SK-N-DZ (cell line): Measurements from ENCODE around the gene ARHGAP25. TPM values are rescaled to one million over a fixed set of nuclear protein-coding genes. Genes with fewer than 3 reads are reported as not detected.

Experiments
- DNase-seq: peaks from one replicate; pipeline ENCODE4 v3.0.0-alpha.2; 2015; ENCODE audit warnings: low spot score
- polyA plus RNA-seq, 2 experiments: library from polyadenylated mRNA; depleted of rRNA; stranded (reverse); fragments of >200 nt; gene quantifications; 2 replicates each; pipeline ENCODE4 v1.2.3, GENCODE V29; 2014

The ARHGAP25 gene
- polyA plus RNA-seq (2014; cell fraction: cytosol; rRNA removed): 0.32 and 0.65 TPM in 2 replicates
- polyA plus RNA-seq (2014; cell fraction: nucleus; rRNA removed): 1.2 TPM in 1 of 2 replicates, not detected in the other

DNA sequence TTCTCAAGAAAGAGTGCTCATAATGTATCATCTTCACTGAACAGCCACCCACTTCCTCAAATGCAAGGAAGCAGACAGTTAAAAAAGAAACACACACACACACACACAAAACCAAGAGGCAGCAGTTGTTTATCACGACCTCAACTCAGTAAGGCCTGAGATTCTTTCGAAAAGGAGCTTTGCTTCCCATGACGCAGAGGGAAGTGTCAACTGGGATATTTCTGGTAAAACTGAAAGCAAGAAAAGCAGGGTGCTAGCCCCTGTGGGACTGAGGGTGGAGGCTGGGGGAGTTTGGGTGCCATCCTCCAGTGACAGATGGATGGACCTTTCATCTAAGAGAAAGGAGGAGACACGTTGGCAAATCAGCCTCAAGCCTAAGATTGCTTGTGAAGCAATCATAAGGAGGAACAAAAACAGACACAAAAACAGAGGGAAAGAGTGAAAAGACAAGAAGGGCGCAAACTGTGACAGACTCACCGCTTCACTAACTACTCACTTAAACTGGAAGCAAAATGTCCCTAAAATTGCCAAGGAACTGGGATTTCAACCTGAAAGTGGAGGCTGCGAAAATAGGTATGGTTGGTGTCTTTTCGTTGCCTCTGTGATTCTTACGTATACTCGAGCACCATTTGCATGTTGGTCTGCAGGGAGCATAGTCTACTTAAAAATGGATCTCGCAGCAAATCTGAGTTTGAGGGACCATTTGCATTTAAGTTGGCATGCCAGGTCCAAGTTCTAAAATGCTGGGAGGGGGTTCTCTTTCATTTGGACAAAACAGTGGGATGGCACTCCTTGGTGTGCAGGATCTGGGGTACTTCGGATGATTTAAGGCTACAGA is at the start of gene ARHGAP25:
Gene ARHGAP25 (plus strand): TSS at position 124 of the 838 bp plus-strand sequence. CDS start 389 bp downstream, at position 513.
- no peak for DNase-seq

DNA sequence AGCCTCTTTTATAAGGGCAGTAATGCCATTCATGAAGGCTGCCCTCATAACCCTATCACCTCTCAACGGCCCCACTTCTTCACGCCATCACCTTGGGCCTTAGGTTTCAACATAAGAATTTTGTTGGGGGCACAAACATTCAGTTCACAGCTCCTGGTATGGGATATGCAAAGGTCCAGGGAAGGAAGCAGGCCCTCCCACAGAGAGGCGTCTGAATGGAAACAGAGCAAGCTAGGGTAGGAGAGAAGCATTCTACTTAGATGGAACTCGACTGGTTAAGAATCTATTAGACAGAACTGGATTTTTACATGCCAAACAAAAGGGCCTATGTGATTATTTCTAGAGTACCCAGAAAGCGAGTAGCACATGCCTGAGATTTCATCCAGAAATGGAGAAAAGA is 48.4 kb upstream of the ARHGAP25 start:
- DNase-seq: no peak

DNA sequence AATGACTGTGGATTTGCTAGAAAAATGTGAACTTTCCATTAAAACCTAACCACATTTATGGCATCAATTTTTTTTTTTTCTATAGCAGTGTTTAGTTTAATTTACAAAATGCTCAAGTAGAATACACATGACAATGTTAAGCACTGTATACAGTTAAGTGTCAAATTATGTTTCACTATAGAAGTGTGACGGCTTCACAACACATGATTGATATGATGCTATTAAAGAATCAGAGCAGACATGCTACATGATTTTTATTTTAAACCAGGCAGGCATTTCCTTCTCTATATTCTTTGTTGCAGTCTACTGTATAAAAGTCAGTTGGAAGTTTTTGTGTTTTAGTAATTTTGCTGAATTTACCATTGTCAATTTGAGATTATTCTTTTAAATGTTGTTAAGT is 47.6 kb upstream of the ARHGAP25 start:
- DNase-seq: no peak

GRCh38 chr2:68689553-68690537 is 44.8 kb upstream of the ARHGAP25 start:
- no peak for DNase-seq

GRCh38 chr2:68690851-68691250 is 43.8 kb upstream of the ARHGAP25 start:
- no peak for DNase-seq

DNA sequence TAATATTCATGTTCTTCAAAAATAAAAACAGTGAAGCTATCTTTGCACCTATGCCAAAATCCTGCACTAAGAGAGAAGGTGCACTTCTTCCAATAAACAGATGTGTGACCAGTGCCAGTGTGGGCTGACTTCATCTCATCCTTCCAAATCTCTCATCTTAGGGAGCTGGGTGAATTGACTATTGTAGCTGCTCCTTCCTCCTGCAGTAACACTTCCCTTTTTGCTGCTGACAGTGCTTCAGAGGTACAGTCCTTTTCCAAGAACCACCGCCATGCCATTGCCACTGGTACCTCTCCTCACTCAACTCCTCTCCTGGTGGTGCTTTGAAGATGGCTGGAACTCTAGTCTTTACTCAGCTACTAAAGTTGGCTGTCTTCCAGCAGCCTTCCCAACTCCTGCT is 42.1 kb upstream of the ARHGAP25 start:
- DNase-seq: no peak

- no peak for DNase-seq
These were observed 40.7 kb upstream of the ARHGAP25 start for GRCh38 chr2:68693951-68694350.

DNA sequence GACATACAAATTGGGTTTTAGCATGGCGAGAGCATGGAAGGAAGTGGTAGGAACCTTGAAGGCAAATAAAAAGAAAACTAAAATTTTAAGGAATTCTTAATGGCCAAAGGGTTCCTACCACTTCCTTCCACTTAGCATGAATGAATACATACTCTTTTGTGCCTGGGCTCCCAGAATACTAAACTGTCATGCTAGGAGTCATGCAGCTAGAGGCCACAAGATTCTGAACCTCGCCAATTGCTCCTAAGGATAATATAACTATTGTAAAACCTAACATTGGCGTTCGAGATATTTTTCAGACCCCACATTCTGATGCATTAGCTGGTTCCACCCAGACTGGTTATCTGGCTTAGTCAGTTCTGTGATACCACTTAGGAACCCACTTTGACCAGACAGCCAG is 38.6 kb upstream of the ARHGAP25 start:
- no peak for DNase-seq

DNA sequence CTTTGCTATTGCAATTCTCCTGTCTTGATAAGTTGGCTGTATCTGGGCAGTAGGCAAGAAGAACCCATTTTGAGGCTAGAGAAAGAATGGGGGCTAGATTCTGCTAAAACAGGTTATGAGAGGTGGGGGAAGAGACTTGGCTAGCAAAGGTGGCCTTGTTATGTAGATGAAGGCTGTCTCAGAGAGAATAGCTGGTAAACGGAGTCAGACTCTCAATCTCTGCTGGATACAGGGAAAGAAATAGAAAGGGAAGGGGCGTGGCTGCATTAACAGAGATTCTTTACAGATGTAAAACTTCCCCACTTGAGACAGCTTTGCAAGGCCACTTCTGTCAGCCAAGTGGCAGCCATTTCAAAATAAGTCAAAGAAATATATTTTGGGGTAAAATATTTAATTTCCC is 38.1 kb upstream of the ARHGAP25 start:
- no peak for DNase-seq

DNA sequence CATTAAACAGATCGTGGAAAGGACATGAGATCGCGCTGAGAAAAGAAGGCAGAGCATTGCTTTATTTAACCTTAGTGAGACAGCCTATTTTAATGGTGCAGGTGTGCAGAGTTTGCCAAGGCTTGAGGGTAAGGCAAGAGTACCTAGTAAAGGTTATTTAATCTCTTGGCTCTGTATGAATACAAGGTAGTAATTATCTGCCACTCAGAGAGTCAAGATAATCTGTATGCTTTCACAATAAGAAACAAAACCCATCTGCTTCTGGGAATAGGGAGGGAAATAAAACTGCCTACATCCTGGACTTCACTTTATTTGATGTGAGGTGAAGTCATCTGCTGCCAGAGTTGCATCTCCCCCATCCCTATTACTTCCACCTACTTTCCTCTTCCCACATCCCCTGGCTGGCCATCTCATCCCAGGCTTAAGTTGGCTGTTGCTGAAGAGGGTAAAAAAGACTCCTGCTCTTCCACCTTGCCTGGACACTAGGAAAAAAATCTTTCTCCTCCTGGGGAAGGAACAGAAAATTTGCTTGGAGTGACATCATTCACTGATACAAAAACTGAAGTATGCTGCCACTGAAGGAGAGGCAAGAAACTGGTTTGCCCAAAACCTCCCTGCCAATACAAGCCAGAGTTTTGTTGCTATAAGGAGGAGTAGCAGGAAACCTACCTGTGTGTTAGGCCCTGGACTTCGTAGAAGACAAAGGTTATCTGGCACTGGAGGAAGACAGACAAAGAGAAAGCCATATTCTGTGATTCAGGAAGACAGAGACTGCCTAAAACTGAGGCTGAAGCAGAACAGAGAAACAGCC is 35.8 kb upstream of the ARHGAP25 start:
- no peak for DNase-seq

- DNase-seq: no peak
These were observed 34.1 kb upstream of the ARHGAP25 start for GRCh38 chr2:68700560-68700959.

- no peak for DNase-seq
These were observed 28.0 kb upstream of the ARHGAP25 start for GRCh38 chr2:68706637-68707036.

DNA sequence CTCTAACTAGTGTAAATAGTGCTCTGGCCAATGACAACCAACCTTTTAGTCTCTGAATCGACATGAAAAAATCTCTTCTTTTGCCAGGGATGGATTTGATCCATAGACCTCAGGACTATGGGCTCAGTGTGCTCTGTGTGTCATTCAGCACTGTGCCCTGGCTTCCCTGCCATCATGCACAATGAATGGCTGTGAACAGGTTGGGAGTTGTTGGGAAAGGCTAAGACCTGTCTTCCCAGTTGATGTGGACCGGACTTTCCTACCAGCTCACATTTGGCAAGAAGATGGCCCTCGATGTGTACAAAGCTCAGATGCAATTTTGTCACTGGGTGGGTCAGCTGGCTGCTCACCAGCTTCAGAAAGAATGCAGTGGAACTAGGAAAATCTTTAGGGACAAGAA is 26.0 kb upstream of the ARHGAP25 start:
- DNase-seq: no peak

- peak; percentile 68 for DNase-seq
These were observed 25.1 kb upstream of the ARHGAP25 start for GRCh38 chr2:68709421-68709911.

GRCh38 chr2:68710336-68710735 is 24.3 kb upstream of the ARHGAP25 start:
- DNase-seq: no peak

GRCh38 chr2:68710756-68711155 is 23.9 kb upstream of the ARHGAP25 start:
- DNase-seq: no peak

- no peak for DNase-seq
These were observed 19.7 kb upstream of the ARHGAP25 start for GRCh38 chr2:68714866-68715265.

GRCh38 chr2:68715353-68716041 is 19.1 kb upstream of the ARHGAP25 start:
- peak; percentile 77 for DNase-seq

DNA sequence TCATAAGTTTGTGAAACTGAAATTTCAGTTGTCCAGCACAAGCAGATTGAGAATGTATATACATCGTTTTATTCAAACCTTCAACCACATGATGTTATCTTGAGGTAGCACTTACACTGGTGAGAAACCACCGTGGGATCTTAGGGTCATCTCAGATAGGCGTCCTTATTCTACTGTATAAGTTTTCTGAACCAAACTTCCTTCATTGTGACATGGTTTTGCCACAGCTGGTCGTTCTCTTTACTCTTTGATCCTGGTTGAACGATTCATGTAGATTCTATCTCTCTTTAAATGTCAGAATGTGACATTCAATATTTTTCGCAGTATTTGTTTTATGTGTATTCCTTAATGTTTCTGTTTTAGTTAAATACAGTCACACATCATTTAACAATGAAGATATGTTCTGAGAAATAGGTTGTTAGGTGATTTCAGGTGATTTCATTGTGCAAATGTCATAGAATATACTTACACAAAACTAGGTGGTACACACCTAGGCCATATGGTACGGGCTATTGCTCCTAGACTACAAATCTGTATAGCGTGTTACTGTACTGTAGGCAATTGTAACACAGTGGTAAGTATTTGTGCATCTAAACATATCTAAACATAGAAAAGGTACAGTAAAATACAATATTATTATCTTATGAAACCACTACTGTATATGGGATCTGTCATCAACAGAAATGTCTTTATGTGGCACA is 17.9 kb upstream of the ARHGAP25 start:
- no peak for DNase-seq

DNA sequence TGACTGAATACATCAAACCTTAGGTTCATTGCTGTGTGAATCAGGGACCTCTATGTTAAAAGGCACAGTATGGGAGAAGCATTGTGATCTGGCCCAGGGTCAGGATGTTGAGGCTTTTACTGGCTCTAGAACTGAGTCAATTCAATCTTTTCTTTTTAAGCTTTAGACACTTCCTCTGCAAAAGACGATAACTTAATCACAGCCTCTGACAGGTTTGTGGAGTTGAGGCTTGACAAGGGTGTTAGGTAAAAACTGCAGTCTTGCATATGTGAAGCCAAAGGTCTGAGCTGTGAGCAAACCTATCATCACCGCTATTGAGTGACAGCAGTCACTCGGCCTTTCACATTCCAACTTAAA is 17.3 kb upstream of the ARHGAP25 start:
- no peak for DNase-seq
